GM13977 (cell line): ENCODE results near the gene DMXL1.

ENCODE experiments used
- DNase-seq: peaks from one replicate; pipeline ENCODE4 v3.0.0; 2012; ENCODE audit warnings: low spot score
- in situ Hi-C: fragments of 300-500 bp; cut with MboI; formaldehyde crosslinking; loops from one replicate; pipeline ENCODE4 v1.12.0; 2022; ENCODE audit warnings: low sequenced_read_pairs, low pct_unique_long_range_greater_than_20kb, mixed read lengths, inconsistent platforms; ENCODE audit not compliant: unreplicated experiment
- TF ChIP-seq, protein P1 (sequence below): IDR thresholded peaks from 2 replicates; pipeline ENCODE4 v1.5.1; 2012; ENCODE audit warnings: mild to moderate bottlenecking, control low read depth; ENCODE audit not compliant: insufficient read depth; ENCODE audit errors: extremely low read depth, missing control alignments

Gene DMXL1

DNA sequence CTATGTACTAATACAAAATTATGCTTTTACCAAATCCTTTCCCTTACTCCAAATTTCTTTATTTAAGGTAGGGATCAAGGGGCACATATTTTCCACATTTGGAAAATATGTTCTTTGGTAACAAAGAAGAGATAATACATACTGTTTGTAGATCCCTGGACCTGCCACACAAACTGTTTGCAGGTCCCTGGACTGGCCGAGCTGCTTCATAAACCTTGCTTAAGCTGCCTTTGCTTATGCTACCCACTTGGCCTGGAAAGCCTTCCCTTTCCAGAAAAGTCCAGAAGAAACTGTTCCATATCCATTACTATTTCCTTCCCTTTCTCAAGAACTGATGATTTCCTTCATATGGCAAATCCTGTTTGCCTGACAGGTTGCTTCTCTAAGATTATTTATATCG, 22.6 kb upstream of the DMXL1 start:
- in situ Hi-C loops, result no loop called here
- no peak for DNase-seq
- TF ChIP-seq, protein P1, sequence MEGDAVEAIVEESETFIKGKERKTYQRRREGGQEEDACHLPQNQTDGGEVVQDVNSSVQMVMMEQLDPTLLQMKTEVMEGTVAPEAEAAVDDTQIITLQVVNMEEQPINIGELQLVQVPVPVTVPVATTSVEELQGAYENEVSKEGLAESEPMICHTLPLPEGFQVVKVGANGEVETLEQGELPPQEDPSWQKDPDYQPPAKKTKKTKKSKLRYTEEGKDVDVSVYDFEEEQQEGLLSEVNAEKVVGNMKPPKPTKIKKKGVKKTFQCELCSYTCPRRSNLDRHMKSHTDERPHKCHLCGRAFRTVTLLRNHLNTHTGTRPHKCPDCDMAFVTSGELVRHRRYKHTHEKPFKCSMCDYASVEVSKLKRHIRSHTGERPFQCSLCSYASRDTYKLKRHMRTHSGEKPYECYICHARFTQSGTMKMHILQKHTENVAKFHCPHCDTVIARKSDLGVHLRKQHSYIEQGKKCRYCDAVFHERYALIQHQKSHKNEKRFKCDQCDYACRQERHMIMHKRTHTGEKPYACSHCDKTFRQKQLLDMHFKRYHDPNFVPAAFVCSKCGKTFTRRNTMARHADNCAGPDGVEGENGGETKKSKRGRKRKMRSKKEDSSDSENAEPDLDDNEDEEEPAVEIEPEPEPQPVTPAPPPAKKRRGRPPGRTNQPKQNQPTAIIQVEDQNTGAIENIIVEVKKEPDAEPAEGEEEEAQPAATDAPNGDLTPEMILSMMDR, result no peak

DNA sequence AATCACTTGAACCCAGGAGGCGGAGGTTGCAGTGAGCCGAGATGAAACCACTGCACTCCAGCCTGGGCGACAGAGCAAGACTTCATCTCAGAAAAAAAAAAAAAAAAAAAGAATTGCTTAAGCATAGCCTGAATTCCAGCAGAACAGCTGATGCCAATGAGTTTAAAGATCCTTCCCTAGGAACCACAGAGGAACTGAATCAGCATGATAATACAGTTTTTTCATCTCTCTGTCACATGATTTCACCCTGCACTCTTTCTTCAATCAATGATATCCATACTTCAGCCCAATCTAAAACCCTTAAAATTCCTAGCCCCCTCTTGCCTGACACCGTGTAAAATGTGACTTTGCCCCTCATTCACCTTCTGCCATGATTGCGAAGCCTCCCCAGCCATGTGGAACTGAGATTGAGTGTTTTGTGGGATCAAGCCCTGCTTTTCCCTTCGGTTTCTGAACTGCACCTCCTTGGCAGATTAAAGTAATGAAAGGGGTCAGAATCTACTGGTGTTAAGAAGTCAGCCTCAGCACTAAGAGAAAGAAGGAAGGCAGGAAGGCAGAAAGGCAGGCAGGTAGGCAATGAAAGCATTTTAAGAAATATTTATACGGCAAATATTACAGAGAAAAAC, 20.9 kb upstream of the DMXL1 start:
- DNase-seq, result no peak
- TF ChIP-seq, protein P1, result no peak
- in situ Hi-C loops, result no loop called here

- DNase-seq, result no peak
- in situ Hi-C loops, result no loop called here
- TF ChIP-seq, protein P1, result no peak
These were observed 16.8 kb upstream of the DMXL1 start for GRCh38 chr5:119054101-119054500.

DNA sequence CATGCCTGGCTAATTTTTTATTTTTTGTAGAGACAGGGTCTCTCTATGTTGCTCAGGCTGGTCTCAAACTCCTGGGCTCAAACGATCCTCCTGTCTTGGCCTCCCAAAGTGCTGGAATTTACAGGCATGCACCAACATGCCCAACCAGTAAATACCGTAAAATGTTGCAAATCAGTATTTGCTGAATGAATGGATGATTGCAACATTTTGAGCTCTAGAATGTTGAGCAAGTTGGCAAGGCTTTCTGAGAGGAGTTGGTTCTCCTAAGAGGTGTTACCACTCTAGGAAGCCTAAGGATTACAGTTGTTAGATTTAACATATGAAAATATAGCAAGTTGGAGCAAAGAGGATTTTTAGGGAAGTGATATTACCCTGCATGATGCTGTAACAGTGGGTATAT, 15.6 kb upstream of the DMXL1 start:
- in situ Hi-C loops, result no loop called here
- DNase-seq, result no peak
- TF ChIP-seq, protein P1, result no peak

DNA sequence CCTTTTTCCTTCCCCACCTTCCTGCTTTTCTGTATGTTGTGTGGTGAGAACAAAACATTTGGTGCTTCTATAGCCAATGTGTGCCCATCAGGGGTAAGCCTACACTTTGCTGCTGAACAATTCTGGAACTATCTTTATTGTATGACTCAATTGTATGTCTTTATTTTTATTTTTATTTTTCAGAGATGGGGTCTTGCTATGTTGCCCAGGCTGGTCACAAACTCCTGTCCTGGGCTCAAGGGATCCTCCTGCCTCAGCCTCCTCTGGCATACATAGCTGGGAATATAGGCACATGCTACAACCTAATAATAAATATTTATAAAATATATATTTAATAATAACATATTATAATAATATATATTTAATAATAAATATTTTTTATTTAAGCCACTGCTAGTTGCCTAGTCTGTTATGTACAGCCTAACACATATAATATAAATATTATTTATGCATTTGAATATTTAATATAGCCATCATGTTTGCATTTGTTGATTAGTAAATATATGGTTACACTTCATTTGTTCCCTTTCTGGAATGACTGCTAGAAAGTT, 11.8 kb upstream of the DMXL1 start:
- TF ChIP-seq, protein P1, result no peak
- in situ Hi-C loops, result no loop called here
- DNase-seq, result no peak

GRCh38 chr5:119059740-119060255, 11.1 kb upstream of the DMXL1 start:
- in situ Hi-C loops, result no loop called here
- no peak for DNase-seq
- TF ChIP-seq, protein P1, result no peak
